Measurements from ENCODE around the gene SMCP.

The SMCP gene

DNA sequence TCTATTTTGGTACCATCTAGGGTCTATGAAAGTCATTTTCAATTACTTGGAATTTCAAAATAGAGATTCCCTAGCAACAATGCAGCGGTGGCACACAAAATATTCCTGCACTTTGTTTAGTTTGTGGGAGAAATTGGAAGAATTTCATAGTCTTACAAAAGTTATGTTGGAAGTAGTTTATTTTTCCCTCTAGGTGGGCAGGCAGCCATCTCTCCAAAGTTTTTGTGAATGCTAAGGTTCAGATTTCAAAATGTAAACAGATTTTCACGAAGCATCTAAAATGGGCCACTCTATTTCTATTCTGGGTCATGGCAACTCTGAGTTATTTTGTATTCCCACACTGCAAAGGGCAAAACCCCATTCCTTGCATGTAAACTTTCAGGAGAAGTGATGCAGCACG is 8.0 kb downstream of the SMCP start:
- in situ Hi-C loops (cut with MboI; ENCODE audit: low sequenced_read_pairs), result no loop called here

DNA sequence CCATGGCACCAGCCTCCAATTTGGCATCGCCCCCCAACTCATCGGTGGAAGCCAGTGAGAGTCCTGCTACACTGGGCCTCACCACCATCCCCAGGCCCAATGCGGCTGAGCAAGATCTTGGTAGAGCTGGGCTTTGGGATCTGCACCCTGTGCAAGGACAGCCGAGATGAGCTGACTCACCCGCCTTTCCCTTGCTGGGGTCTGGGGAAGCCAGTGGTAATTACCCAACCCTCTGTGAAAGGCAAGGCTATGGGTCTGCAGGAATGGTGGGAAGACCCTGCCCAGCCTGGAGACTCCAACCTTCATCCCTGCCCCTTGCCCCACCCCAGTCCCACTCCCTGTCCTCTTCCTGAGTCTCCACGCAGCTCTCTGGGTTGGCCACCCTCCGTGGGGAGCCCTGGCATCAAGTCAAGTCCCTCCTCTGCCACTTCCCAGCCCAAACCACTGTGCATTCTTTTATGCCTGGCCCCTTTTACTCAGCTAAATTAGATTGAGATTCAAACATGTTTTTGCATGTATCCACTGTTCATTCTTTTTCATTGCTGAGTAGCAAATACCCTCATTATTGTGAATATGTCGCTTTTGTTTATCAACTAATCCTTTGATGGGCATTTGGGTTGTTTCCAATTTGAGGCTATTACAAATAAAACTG is 8.8 kb downstream of the SMCP start:
- in situ Hi-C loops (cut with MboI; ENCODE audit: low sequenced_read_pairs), result no loop called here

DNA sequence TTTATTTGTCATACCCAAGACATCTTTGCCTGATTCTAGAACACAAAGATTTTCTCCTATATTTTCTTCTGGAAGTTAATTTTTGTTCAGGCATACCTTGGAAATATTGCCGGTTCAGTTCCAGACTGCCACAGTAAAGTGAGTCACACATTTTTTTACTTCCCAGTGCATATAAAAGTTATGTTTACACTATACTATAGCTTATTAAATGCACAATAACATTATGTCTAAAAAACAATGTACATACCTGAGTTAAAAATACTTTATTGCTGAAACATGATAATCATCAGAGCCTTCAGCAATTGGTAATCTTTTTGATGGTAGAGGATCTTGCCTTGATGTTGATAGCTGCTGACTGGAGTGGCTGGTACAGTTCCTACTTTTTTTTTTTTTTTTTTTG is 10.0 kb downstream of the SMCP start:
- in situ Hi-C loops (cut with MboI; ENCODE audit: low sequenced_read_pairs), result no loop called here

DNA sequence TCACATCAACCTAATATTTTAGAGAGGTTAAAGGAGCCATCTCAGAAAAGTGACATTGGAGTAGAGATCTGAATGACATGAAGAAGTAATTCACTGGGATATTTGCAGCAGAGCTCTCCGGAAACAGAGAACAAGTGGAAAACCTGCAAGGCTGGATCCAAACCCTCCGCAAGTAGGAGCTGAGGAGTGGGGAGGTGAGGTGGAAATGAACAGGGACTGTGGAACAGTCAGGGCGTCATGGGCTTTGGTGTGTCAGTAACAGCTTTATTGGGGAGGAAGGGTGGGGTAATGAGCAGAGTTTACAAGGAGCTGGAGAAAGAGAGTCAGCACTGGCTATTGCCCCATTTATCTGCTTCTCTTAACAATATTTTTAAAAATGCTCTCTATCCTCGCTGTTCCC is 20.9 kb downstream of the SMCP start:
- in situ Hi-C loops (cut with MboI; ENCODE audit: low sequenced_read_pairs), result no loop called here

DNA sequence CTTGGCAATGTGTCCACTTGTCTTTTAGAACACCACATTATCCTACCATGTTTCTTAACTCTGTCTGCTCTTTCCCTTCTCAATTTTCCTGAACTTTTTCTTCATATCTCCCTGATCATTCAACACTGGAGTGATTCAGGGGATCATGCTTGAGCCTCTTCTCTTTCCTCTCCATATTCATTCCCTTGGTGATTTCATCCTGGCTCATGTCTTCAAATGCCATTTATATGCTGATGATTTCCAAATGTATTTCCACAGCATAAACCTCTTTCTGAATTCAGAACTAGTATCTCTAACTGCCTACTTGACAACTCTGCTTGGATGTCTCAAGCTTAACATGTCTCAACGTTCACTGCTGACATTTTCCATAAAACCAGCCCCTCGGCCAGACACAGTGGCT is 21.8 kb downstream of the SMCP start:
- in situ Hi-C loops (cut with MboI; ENCODE audit: low sequenced_read_pairs), result no loop called here

DNA sequence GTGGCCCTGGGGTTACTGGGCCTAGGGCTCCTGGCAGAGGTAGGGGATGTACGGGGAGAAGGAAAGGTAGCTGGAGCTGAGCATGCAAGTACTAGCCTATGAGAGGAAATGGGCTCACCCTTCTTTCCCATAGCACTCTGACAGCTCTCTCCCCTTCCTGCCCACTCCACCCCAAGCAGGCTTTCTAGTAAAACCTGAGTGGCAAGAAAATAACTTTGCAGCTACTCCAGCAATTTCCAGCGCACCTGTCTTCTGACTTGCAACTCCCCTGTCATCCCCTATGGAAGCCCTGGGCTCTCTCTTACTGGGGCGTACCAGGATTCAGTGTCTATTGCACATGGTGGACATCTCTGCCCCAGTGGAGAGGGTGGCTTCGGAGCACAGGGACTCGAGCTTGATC is 23.5 kb downstream of the SMCP start:
- in situ Hi-C loops (cut with MboI; ENCODE audit: low sequenced_read_pairs), result no loop called here

DNA sequence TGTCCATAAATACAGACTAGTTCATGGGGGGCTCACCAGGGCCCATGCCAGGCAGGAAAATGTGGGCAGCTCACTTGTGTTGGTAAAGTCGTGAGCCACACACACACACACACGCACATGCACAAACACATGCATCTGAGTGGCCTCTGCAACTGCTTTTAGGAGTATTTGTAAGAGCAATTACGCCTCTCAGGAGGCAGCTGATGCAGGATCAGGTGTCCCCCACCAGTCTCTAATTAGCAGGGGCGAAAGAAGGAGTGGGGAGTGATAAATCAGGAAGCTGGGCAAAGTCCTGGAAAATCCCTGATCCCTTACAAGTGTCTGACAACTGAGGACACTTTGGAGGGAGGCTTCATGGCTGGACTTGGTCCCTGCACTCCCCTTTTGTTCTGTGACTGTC is 24.5 kb downstream of the SMCP start:
- in situ Hi-C loops (cut with MboI; ENCODE audit: low sequenced_read_pairs), result no loop called here

DNA sequence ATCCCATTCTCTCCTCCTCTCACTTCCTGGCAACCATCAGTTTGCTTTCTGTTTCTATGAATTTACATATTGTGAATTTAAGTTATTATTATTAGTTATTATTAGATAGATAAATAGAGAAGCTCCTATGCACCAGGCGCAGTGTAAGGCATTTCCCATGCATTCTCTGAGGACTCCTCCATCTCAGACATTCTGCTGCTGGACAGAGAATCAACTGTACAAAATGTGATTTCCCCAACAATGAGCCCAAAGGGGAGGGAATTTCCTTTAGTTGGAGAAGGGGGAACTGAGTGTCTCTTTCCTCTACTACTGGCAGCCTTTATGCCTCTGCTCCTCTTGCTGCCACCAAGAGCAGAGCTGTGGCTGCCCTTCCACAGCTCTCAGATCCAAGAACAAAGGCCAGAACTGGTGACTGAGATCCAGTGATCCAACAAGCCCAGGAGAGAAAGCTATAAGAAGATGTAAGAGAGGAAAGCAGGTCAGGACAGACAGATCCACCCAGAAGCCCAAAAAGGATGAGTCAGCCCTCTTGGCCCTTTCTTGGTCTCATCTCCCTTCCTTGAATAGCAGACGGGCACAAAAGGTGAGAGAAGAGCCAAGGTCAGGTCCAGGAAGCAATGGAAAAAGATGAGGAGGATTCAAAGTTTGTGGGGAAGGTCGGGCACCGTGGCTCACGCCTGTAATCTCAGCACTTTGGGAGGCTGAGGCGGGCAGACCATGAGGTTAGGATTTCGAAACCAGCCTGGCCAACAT is 26.7 kb downstream of the SMCP start:
- in situ Hi-C loops (cut with MboI; ENCODE audit: low sequenced_read_pairs), result no loop called here

DNA sequence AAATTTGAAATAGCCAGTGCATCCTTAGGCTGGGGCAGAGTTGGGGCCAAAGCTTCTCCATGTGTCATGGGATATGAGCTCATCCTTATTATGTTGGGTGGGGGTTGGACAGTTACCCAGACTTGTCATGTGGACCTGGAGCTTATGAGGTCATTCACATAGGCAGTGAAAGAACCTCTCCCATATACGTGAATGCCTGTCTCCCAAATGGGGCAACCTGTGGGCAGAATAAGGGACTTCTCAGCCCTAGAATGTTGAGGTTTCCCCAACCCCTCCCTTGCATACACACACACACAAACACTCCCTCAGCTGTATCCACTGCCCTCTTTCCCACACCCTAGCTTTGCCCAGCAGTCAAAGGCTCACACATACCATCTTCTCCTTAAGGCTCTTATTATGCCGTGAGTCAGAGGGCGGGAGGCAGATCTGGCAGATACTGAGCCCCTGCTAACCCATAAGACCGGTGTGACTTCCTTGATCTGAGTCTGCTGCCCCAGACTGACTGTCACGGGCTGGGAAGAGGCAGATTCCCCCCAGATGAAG is 28.0 kb downstream of the SMCP start:
- in situ Hi-C loops (cut with MboI; ENCODE audit: low sequenced_read_pairs), result no loop called here

DNA sequence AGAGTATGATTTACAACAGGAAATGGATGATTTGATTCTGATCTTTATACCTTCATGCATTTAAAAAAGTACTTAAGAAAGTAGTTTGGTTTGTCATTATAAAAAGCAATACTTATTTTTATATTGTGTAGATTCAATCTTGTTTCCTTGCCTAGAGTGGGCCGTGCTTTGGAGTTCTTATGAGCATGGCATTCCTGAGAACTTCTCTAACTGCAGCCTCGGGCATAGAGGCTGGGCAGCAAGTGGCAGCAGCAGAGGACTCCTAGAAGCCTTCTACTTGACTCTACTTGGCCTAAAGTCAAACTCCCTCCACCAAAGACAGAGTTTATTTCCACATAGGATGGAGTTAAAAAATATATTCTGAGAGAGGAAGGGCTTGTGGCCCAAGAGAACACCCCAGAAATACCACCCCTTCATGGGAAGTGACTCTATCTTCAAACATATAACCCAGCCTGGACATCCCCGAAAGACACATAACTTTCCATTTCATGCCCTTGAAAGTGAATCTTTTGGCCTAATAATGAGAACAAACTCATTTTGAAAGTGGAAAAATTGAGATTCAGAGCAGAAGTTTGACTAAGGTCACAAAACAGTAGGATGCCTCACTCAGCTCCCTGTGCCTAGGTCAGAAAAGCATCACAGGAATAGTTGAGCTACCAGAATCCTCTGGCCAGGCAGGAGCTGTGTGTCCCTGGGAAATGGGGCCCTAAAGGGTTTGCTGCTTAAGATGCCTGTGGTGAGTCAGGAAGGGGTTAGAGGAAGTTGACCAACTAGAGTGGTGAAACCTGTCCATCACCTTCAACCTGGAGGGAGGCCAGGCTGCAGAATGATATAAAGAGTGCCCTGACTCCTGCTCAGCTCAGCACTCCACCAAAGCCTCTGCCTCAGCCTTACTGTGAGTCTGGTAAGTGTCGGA is 29.8 kb downstream of the SMCP start, which contains the start of gene IVL:
Gene IVL (plus strand): TSS at position 861 of the 916 bp plus-strand sequence. CDS start 1,252 bp downstream, outside the sequence.
- in situ Hi-C loops (cut with MboI; ENCODE audit: low sequenced_read_pairs), result no loop called here

DNA sequence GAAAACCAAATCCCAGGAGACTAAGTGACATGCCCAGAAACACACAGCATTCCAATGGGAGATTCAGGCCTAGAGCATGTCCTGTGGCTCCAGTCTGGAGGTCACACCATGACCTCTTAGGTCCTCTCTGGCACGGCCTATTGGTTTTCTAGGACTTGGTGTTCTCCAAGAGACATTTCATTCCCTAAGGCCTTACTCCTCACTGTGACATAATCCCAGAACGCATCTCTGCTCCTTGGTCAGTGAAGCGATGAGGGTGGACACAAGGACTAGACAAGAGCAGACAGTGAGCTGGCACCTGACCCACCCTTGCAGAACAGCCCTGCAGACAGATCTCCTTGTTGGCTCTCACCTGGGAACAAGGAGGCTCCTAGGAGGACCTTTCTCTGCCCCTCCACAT is 31.1 kb downstream of the SMCP start:
- in situ Hi-C loops (cut with MboI; ENCODE audit: low sequenced_read_pairs), result no loop called here

DNA sequence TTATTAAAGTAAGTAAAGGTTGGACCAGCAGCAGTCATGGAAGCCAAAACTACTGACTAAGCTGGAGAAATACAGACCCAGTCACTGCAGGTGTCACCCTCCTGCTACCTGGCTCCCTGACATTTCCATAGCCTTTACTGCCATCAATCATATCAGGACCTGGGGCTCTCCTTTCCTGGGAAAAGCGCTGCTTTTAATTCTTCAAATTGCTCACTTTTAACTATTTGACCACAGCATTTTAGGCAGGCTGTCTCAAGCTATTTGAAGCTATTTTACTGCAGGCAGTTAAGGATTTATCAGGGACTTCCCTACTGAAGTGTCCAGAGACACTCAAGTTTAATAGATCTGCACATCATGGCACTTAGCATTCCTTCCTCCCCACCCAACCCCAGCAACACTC is 34.3 kb downstream of the SMCP start:
- in situ Hi-C loops (cut with MboI; ENCODE audit: low sequenced_read_pairs), result no loop called here

DNA sequence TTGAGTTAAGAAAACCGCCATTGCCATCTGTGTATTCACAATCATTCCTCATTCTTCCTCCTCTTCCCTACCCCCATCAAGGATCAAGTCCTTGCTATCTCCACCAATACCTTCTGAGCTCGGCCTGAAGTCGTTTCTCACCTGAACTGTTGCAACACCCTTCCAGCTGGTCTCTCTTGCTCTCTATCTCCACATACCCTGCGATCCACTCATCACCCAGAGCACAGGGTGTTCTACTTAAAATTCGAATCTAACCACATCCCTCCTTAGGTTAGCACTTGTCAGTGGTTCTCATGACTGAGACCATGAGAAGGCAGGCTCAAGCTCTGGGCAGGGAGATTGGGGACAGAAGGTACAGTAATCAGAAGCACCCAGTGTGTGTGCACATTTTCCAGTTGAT is 34.8 kb downstream of the SMCP start:
- in situ Hi-C loops (cut with MboI; ENCODE audit: low sequenced_read_pairs), result no loop called here

DNA sequence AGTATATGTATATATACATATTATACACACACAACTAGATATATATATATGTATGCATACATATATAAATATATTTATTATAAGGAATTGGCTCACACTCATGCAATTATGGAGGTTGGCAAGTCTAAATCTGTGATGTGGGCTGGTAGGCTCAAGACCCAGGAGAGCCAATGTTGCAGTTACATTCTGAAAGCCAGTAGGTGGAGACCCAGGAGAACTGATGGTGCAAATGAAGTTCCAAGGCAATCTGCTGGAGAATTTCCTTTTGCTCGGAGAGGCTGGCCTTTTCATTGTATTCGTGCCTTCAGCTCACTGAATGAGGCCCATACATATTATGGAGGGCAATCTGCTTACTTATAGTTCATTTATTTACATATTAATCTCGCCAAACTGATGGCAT is 39.7 kb downstream of the SMCP start:
- in situ Hi-C loops (cut with MboI; ENCODE audit: low sequenced_read_pairs), result no loop called here

DNA sequence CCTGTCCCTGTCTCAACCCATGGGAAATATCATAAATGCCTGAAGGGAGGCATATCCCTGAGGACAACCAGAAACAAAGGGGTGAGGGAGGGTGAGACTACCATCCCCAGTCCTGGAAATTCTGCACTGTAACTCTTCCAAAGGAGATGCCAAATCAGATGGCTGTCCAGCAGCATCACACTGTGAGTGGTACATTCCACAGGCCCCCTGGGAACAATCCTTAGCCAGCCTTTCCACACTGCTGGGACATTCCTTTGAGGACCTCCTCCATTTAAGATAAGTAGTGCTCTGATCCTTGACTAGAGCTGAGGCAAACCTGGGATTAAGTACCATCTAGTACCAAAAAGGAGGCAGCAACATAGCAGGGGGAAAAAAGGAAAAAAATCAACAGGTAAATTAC is 40.9 kb downstream of the SMCP start:
- in situ Hi-C loops (cut with MboI; ENCODE audit: low sequenced_read_pairs), result no loop called here

DNA sequence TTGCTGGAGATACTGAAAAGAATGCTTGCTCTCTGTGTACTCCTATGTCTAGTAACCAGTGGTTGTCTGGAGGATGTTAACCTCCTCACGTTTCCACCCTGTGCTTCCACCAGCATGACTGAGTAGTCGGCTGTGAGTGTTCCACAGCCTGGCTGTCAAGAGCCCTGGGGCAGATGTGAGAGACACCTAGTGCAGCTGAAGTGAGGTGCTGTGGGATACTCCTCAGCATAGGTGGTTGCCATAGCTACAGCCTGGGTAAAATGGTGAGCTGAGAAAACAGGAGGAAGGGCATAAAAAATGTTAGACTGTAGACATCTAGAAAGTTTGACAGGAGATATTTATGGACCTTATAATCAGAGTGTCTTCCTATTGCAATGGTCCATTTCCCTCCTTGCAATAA is 46.1 kb downstream of the SMCP start:
- in situ Hi-C loops (cut with MboI; ENCODE audit: low sequenced_read_pairs), result no loop called here

DNA sequence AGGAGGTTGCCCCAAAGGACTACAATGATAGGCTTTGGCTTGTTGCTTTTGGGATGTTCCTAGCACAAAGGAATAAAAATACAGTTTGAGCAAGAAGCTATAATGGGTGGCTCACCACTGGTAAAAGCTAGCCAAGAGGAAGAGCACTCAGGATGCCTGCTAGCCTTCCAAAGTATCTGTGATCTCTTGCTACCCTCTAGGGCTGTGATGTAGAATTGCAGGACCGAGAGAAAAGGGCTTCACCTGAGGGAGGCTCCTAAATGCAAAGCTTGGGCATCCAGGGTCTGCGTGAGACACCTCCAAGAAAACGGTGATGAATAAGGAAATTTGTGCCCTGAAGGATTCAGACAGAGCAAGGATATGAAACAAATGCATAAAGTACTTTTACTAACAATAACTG is 48.0 kb downstream of the SMCP start:
- in situ Hi-C loops (cut with MboI; ENCODE audit: low sequenced_read_pairs), result no loop called here

DNA sequence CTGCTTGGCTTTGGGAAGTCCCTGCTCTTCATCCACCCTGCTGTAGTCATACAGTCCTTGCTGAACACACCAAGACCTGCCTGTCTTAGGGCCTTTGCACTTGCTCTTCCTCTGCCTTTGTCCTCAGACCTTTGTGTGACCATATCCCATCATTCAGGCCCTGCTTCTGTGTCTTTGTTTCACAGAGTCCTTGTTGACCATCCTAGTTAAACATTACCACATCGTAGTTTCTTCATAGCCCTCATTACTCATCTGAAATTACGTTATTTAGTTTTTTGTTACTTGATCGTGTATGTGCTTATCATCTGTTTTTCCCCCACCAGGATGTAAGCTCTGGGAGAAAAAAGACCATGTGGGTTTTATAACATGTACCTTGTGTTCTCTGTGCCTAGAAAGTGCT is 50.5 kb downstream of the SMCP start:
- in situ Hi-C loops (cut with MboI; ENCODE audit: low sequenced_read_pairs), result no loop called here

DNA sequence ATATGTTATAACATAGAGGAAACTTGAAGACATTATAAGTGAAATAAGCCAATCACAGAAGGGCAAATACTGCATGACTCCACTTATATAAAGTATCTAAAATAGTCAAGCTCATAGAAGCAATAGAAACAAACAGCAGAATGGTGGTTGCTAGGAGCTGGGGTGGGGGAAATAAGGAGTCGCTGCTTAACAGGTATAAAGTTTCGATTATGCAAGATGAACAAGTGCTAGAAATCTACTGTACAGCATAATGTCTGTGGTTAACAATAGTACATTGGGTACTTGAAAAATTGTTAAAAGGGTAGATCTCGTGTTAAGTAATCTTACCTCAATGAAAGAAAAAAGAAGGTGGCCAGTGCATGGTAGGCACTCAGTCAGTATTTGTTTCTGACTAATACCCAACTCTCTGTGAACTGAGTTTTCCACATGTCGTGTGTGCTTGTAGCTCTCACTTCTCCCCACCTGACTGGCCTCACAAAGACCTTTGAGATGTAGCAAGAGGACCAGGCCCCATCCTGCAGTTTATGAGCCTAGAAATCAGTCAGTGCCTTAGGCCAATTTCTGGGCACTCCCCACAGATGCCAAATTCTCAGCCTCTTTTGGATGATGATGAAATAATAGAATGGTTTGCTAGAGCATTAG is 54.2 kb downstream of the SMCP start:
- in situ Hi-C loops (cut with MboI; ENCODE audit: low sequenced_read_pairs), result no loop called here

DNA sequence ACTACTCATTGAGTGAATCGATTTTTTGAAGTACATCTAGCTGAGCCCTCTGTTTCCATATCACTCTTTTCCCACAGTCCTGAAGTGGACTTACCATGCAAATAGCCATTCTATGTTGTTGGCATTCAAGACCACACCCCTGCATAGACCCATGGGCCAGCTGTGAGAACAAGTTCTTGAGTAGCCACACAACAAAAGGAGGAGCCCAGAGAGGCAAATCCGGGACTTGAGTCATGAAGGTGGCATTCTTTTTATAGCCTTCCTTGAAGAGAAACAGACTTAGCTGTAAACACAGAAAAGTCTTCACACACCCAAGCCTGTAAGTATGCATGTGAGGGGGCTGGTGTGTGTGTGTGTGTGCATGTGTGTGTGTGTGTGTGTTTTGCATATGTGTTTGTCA is 55.1 kb downstream of the SMCP start:
- in situ Hi-C loops (cut with MboI; ENCODE audit: low sequenced_read_pairs), result no loop called here
